Stomach (tissue), 9 donors: ENCODE data around the gene MTREX. TPM values are rescaled to one million over a fixed set of nuclear protein-coding genes. Genes with fewer than 3 reads are reported as not detected.

Experiments
- DNase-seq, 2 donors: peaks; one replicate each; pipeline versions ENCODE4 v3.0.0 to v3.0.0-alpha.2; 2013 to 2019
- H3K27ac ChIP-seq, 5 donors: fragments of 200-600 bp in 4 of 5; sonication (generic) in 4 of 5; one replicate each; pipeline ENCODE4 v1.5.1; 2013 to 2019; ENCODE audit warnings: mild to moderate bottlenecking in 1 of 5, moderate library complexity in 1 of 5
- H3K27me3 ChIP-seq, 3 donors: fragments of 200-600 bp; sonication (generic); one replicate each; pipeline ENCODE4 v1.5.1; 2017 to 2019; ENCODE audit warnings: mixed run types in 1 of 3
- H3K36me3 ChIP-seq, 4 donors: fragments of 200-600 bp; sonication (generic); 1 replicate in 3 of 4; 2 replicates in 1 of 4; pipeline ENCODE4 v1.5.1; 2016 to 2019
- H3K4me1 ChIP-seq, 4 donors: fragments of 200-600 bp; sonication (generic); one replicate each; pipeline ENCODE4 v1.5.1; 2016 to 2019
- H3K4me3 ChIP-seq, 4 donors: fragments of 200-600 bp; sonication (generic) in 3 of 4; one replicate each; pipeline ENCODE4 v1.5.1; 2016 to 2019; ENCODE audit warnings: mild to moderate bottlenecking in 1 of 4
- H3K9me3 ChIP-seq, 4 donors: fragments of 200-600 bp; sonication (generic); one replicate each; pipeline ENCODE4 v1.5.1; 2016 to 2019
- CTCF ChIP-seq, 7 experiments: fragments of 450-650 bp in 4 of 7; fragments of 200-600 bp in 3 of 7; sonication (generic) in 3 of 7; IDR thresholded peaks; one replicate each; pipeline ENCODE4 v1.5.1; 2016 to 2019; ENCODE audit warnings: antibody characterized with exemption in 7 of 7, control low read depth in 2 of 7, mild to moderate bottlenecking in 1 of 7
- EP300 ChIP-seq: sonication (generic); formaldehyde crosslinking; IDR thresholded peaks from one replicate; pipeline ENCODE4 v1.6.1; 2017; ENCODE audit warnings: antibody characterized with exemption
- POLR2A ChIP-seq, 4 donors: fragments of 450-650 bp; IDR thresholded peaks; one replicate each; pipeline ENCODE4 v1.6.1; 2016; ENCODE audit warnings: antibody characterized with exemption in 4 of 4, control low read depth in 2 of 4, mild to moderate bottlenecking in 1 of 4, moderate library complexity in 1 of 4
- POLR2AphosphoS5 ChIP-seq, 3 donors: sonication (generic); formaldehyde crosslinking; IDR thresholded peaks; one replicate each; pipeline ENCODE4 v1.6.1; 2016; ENCODE audit warnings: antibody characterized with exemption in 3 of 3
- WGBS, 5 donors: extraction: QIAGEN DNeasy Blood & Tissue Kit in 3 of 5; methylation state at CpG; one replicate each; pipeline versions ENCODE4 v1.1.5 to v1.1.7; 2013 to 2018; 5-methylcytosine and 5-hydroxymethylcytosine counted together
- intact Hi-C: fragments of 100-400 bp; cut with DNase I; formaldehyde crosslinking; loops from one replicate; pipeline ENCODE4 v1.15.1; 2023; ENCODE audit warnings: low total_unique reads
- polyA plus RNA-seq, 3 donors: library from polyadenylated mRNA; stranded (reverse); fragments of 200-250 nt; gene quantifications; one replicate each; pipeline ENCODE4 v1.2.3, GENCODE V29; 2013
- total RNA-seq, 5 donors: library from RNA; depleted of rRNA; stranded (reverse); fragments of >200 nt; gene quantifications; one replicate each; pipeline versions ENCODE4 v1.1.0 to v1.2.3, GENCODE V29; 2014 to 2016
- donor health status: healthy with polysubstance abuse.
- donor health status: Bipolar disorder and iron deficiency.
- donor health status: healthy.

MTREX gene
- total and polyA plus RNA-seq, 8 donors: 13.6 to 138 (median 30.3) TPM

GRCh38 chr5:55364537-55365055 is 56.8 kb downstream of the MTREX start:
- DNase-seq: no peak
- Histone ChIP-seq H3K9me3 (no peaks in the 10 kb centered on the region), H3K4me1 (peaks cover 0 to 13% (median 0%) of the 10 kb centered on the region in 4 donors), H3K4me3 (no peak overlapping the region), H3K27me3 (no peaks in the 10 kb centered on the region), H3K27ac (no peak overlapping the region), H3K36me3 (peaks cover 5 to 50% (median 41%) of the 10 kb centered on the region in 4 donors)
- 34 to 70% (median 48%) methylated on average over 4 of the region's 4 CpGs for WGBS, 5 donors
- intact Hi-C loops: no loop called here
- TF ChIP-seq POLR2AphosphoS5 (IDR thresholded peaks at IDR 0.05): no peak
- TF ChIP-seq CTCF (IDR thresholded peaks at IDR 0.05): no peak
- TF ChIP-seq POLR2A (IDR thresholded peaks at IDR 0.05): no peak
- TF ChIP-seq EP300: no peak

- Histone ChIP-seq H3K27ac (no peak overlapping the region), H3K27me3 (no peaks in the 10 kb centered on the region), H3K36me3 (peaks cover 17 to 73% (median 72%) of the 10 kb centered on the region in 4 donors), H3K4me1 (no peaks in the 10 kb centered on the region), H3K9me3 (peaks cover 0 to 3% (median 0%) of the 10 kb centered on the region in 4 donors), H3K4me3 (no peak overlapping the region)
- intact Hi-C loops: no loop called here
- no peak for DNase-seq
- 92 to 100% (median 100%) methylated on average over 1 of the region's 1 CpG for WGBS, 5 donors
- no peak for TF ChIP-seq EP300
- TF ChIP-seq POLR2A (IDR thresholded peaks at IDR 0.05): no peak
- no peak for TF ChIP-seq POLR2AphosphoS5 (IDR thresholded peaks at IDR 0.05)
- no peak for TF ChIP-seq CTCF (IDR thresholded peaks at IDR 0.05)
These were observed 62.6 kb downstream of the MTREX start for GRCh38 chr5:55370291-55370925.

- TF ChIP-seq EP300 (no peak), POLR2A (IDR thresholded peaks at IDR 0.05) (no peak), POLR2AphosphoS5 (IDR thresholded peaks at IDR 0.05) (no peak), CTCF (IDR thresholded peaks at IDR 0.05) (no peak)
- Histone ChIP-seq H3K27me3 (no peaks in the 10 kb centered on the region), H3K9me3 (peaks cover 0 to 3% (median 0%) of the 10 kb centered on the region in 4 donors), H3K27ac (no peak overlapping the region), H3K36me3 (peaks cover 17 to 77% (median 73%) of the 10 kb centered on the region in 4 donors), H3K4me1 (no peaks in the 10 kb centered on the region), H3K4me3 (no peak overlapping the region)
- 57 to 73% (median 67%) methylated on average over 1 of the region's 1 CpG for WGBS, 5 donors
- DNase-seq: no peak
- intact Hi-C loops: no loop called here
These were observed 63.4 kb downstream of the MTREX start for GRCh38 chr5:55371145-55371544.

- H3K9me3 ChIP-seq: peaks cover 0 to 3% (median 0%) of the 10 kb centered on the region in 4 donors
- H3K4me3 ChIP-seq: no peak overlapping the region
- peaks cover 17 to 73% (median 62%) of the 10 kb centered on the region in 4 donors for H3K36me3 ChIP-seq
- H3K4me1 ChIP-seq: no peaks in the 10 kb centered on the region
- H3K27ac ChIP-seq: no peak overlapping the region
- DNase-seq: no peak
- TF ChIP-seq POLR2A (IDR thresholded peaks at IDR 0.05): no peak
- no peak for TF ChIP-seq CTCF (IDR thresholded peaks at IDR 0.05)
- no peak for TF ChIP-seq EP300
- WGBS, 5 donors: 90 to 98% (median 97%) methylated on average over 7 of the region's 7 CpGs
- H3K27me3 ChIP-seq: no peaks in the 10 kb centered on the region
- intact Hi-C loops: no loop called here
These were observed 64.5 kb downstream of the MTREX start for GRCh38 chr5:55372130-55372925.
